H1 (cell line): Measurements from ENCODE around the gene UBE2V1. TPM values are rescaled to one million over a fixed set of nuclear protein-coding genes. Genes with fewer than 3 reads are reported as not detected.

Experiments
- CTCF ChIP-seq, 3 experiments: IDR thresholded peaks; 1 replicate in 2 of 3; 2 replicates in 1 of 3; pipeline versions ENCODE4 v1.5.1 to v1.6.1; 2011; ENCODE audit warnings: low read length in 3 of 3, mild to moderate bottlenecking in 3 of 3, inconsistent platforms in 2 of 3, low read depth in 1 of 3, moderate library complexity in 1 of 3; ENCODE audit not compliant: insufficient read depth in 1 of 3; ENCODE audit errors: control extremely low read depth in 1 of 3
- JUND ChIP-seq: IDR thresholded peaks from 2 replicates; pipeline ENCODE4 v1.6.1; 2011; ENCODE audit warnings: mild to moderate bottlenecking, improper control_type of control experiment, low read length
- RAD21 ChIP-seq, 2 experiments: IDR thresholded peaks in 1 of 2; conservative IDR thresholded peaks in 1 of 2; 2 replicates each; pipeline ENCODE4 v1.6.1; 2011; ENCODE audit warnings: low read depth in 2 of 2, low read length in 2 of 2, improper control_type of control experiment in 1 of 2, inconsistent platforms in 1 of 2, mild to moderate bottlenecking in 1 of 2, moderate library complexity in 1 of 2
- SIN3A ChIP-seq, 2 experiments: IDR thresholded peaks in 1 of 2; conservative IDR thresholded peaks in 1 of 2; 2 replicates each; pipeline ENCODE4 v1.6.1; 2011 to 2012; ENCODE audit warnings: low read length in 2 of 2, improper control_type of control experiment in 1 of 2, low read depth in 1 of 2, mild to moderate bottlenecking in 1 of 2
- polyA plus RNA-seq, 7 experiments: library from polyadenylated mRNA; depleted of rRNA in 3 of 7; stranded (reverse) in 5 of 7; unstranded in 2 of 7; fragments of >200 nt in 5 of 7; fragments of 200-250 nt in 2 of 7; gene quantifications; 1 replicate in 5 of 7; 2 replicates in 1 of 7; 4 replicates in 1 of 7; pipeline versions ENCODE4 v1.2.1 to v1.2.3, GENCODE V29; 2011 to 2013; ENCODE audit warnings: missing spikeins in 2 of 7, mixed read lengths in 2 of 7
- total RNA-seq: library from RNA; stranded (reverse); fragmentation: NEBNext Ultra II Directional; extraction: Animal tissue kit (Norgen Biotek cat#: 25700); gene quantifications from 2 replicates; pipeline ENCODE4 v1.2.1, GENCODE V29; 2021

Gene UBE2V1
- total and polyA plus RNA-seq, 2 of the 8 experiments (the other 6 are each of a cell fraction or from before 2014, with no cell fraction given): 141 to 184 TPM

DNA sequence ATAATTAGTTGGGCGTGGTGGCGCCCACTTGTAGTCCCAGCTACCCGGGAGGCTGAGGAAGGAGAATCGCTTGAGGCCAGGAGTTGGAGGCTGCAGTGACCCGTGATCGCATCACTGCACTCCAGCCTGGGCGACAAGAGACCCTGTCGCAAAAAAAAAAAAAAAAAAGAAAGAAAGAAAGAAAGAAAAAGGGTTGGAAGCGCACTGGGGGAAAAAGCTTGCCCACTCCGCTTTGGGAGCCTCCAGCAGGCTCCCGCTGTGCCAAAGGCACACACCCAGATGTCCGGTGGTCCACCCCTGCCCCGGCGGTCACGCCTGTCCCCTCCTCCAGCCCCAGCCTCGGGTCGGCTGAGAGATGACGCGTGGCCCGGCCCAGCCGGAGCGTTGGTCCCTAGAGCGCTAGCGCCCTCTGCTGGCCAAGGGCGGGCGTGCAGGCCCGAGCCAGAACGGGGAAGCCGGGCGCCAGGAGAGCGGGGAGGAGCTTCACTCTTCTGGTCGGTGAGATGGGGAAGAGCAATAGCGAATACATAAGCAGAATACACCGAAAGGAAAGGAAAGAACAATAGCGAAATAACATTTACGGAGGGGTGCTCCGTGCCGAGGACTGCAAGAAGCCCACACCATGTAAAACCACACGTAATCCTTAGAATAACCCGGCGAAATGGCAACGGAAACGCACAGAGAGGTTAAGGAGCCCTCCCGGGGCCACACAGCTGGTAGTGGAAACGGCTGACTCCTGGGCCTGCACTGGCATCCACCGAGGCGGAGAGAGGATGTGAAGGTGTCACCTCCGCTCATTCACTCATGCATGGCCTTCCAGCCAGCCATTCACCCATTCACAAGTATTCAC, 41.7 kb downstream of the UBE2V1 start (continued):
- TF ChIP-seq RAD21 (IDR thresholded peaks at IDR 0.05 in 1 of 2, conservative IDR thresholded peaks at IDR 0.05 in 1 of 2; ENCODE audit: low read depth in 2 of 2, low read length in 2 of 2) (peak; percentile 99 to 100), JUND (0 out of 2 replicates have a peak, but pooled peaks have one; percentile 23), CTCF (IDR thresholded peaks at IDR 0.05; ENCODE audit: control extremely low read depth in 1 of 3, insufficient read depth in 1 of 3, low read depth in 1 of 3, low read length in 3 of 3) (peak; percentile 97 to 98 (median 97)), SIN3A (conservative IDR thresholded peaks at IDR 0.05 in 1 of 2, IDR thresholded peaks at IDR 0.05 in 1 of 2; ENCODE audit: low read depth in 1 of 2, low read length in 2 of 2) (peak in 1 of 2 experiments; percentile 69; a peak in 1 of 4 replicates)
